Measurements from ENCODE around the gene SNX18. TPM values are rescaled to one million over a fixed set of nuclear protein-coding genes. Genes with fewer than 3 reads are reported as not detected.

SNX18 gene
- total and polyA plus RNA-seq, 2 of the 8 experiments (the other 6 are each of a cell fraction or from before 2014, with no cell fraction given) = 5.8 to 17.7 TPM

DNA sequence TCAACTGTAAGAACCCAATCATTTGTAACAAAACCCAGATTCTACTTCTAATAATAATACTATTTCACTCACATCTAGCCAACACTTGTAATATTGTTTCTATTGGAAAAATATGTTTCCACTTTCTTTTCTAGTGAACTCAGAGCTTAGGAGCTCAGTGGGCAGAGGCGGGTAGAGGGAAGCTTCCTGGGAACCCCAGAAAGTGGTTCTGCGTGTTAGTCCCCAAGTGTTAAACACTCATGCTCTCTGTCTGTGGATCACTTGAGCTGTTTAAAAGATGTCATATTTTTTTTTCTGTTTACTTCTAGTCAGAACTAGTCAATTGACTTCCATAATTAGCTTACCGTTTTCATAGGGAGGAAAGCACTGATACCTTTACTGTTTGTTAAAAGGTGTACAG, 20.6 kb downstream of the SNX18 start:
- Histone ChIP-seq H3K27me3 (replicated peaks in 1 of 4; ENCODE audit: control insufficient read depth in 3 of 4, extremely low read depth in 1 of 4, insufficient read depth in 3 of 4, low read length in 3 of 4) (no peaks in the 10 kb centered on the region), H3K4me1 (replicated peaks in 1 of 4; ENCODE audit: control insufficient read depth in 3 of 4, insufficient read depth in 4 of 4, low read length in 3 of 4) (peaks cover 1 to 8% (median 4%) of the 10 kb centered on the region in 4 experiments; a peak in 5 of 7 replicates), H3K9me3 (ENCODE audit: insufficient read depth in 2 of 2, low read depth in 1 of 2, low read length in 1 of 2) (no peaks in the 10 kb centered on the region), H2AK5ac (ENCODE audit: low read depth, low read length) (no peak overlapping the region), H3K23ac (ENCODE audit: insufficient read length) (no peak overlapping the region), H3K23me2 (ENCODE audit: low read depth, low read length) (no peaks in the 10 kb centered on the region), H3K14ac (ENCODE audit: insufficient read length) (no peak overlapping the region), H3K4me2 (ENCODE audit: insufficient read depth in 1 of 2, low read depth in 2 of 2, low read length in 2 of 2) (no peak overlapping the region), H4K20me1 (replicated peaks in 1 of 2; ENCODE audit: control insufficient read depth in 1 of 2, insufficient read depth in 2 of 2, low read length in 2 of 2) (no peaks in the 10 kb centered on the region), H3K79me1 (ENCODE audit: low read depth, low read length) (no peaks in the 10 kb centered on the region), H2AFZ (ENCODE audit: low read length) (no peak overlapping the region), H3K36me3 (ENCODE audit: control insufficient read depth in 2 of 4, insufficient read depth in 4 of 4, low read length in 3 of 4) (no peaks in the 10 kb centered on the region), H2BK20ac (ENCODE audit: low read length) (no peak overlapping the region), H3K18ac (ENCODE audit: extremely low read depth, low read length) (no peak overlapping the region), H3K79me2 (ENCODE audit: control insufficient read depth in 1 of 2, insufficient read depth in 2 of 2, low read length in 2 of 2) (peaks cover 0 to 29% of the 10 kb centered on the region in 2 experiments; a peak in 3 of 4 replicates), H4K8ac (ENCODE audit: extremely low read depth, insufficient read depth, low read length) (no peak overlapping the region), H3K4ac (replicated peaks; ENCODE audit: insufficient read length, low read depth, low read length) (no peak overlapping the region), H3K4me3 (ENCODE audit: extremely low read depth in 1 of 4, insufficient read depth in 2 of 4, low read depth in 3 of 4, low read length in 4 of 4) (no peak overlapping the region), H3K9ac (replicated peaks in 1 of 4; ENCODE audit: extremely low read depth in 1 of 4, low read depth in 3 of 4, low read length in 3 of 4) (no peak overlapping the region), H2BK15ac (ENCODE audit: low read length) (no peak overlapping the region), H3K27ac (ENCODE audit: low read depth, low read length) (no peak overlapping the region), H2BK12ac (ENCODE audit: low read depth, low read length) (no peak overlapping the region), H2BK5ac (ENCODE audit: low read depth, low read length) (no peak overlapping the region), H2BK120ac (replicated peaks; ENCODE audit: low read depth, low read length) (no peak overlapping the region), H4K5ac (ENCODE audit: insufficient read length, low read depth, low read length) (no peak overlapping the region), H3K56ac (replicated peaks; ENCODE audit: insufficient read length, low read depth, low read length) (no peak overlapping the region), H4K91ac (replicated peaks; ENCODE audit: insufficient read length, low read length) (no peak overlapping the region)
- ChIA-PET POLR2A (ENCODE audit: partially characterized antibody) (no interaction called here), CTCF (ENCODE audit: partially characterized antibody) (interaction anchor here (1.1 to 1.6 kb wide), 3 partner anchors 22 to 205 kb away, joined by 3 to 7 read pairs (median 4); no protein-coding TSS in a partner anchor)
- TF ChIP-seq SRF (IDR thresholded peaks at IDR 0.05; ENCODE audit: low read depth, low read length) = no peak
- TF ChIP-seq JUND (IDR thresholded peaks at IDR 0.05; ENCODE audit: low read length) = no peak
- no peak for TF ChIP-seq NRF1 (IDR thresholded peaks at IDR 0.05; ENCODE audit: low read depth, low read length)
- no peak for TF ChIP-seq RAD21 (IDR thresholded peaks at IDR 0.05 in 1 of 2, conservative IDR thresholded peaks at IDR 0.05 in 1 of 2; ENCODE audit: low read depth in 2 of 2, low read length in 2 of 2)
- 89% methylated on average over 3 of the region's 3 CpGs; no CpG with 5 or more reads in 1 of the 2 experiments for WGBS, 2 experiments (ENCODE audit: extremely low coverage in 1 of 2, insufficient coverage in 1 of 2, insufficient read length in 1 of 2, insufficient replicate concordance in 2 of 2, low coverage in 1 of 2, low lambda C conversion rate in 2 of 2, missing lambda C conversion rate in 1 of 2)
- DNase-seq (ENCODE audit: low read depth in 1 of 2, low spot score in 2 of 2) (no peak), FAIRE-seq (no peak)

Data from H1 (cell line).